ENCODE results near the gene DHCR7.

The DHCR7 gene

GRCh38 chr11:71477641-71478527, 29.7 kb upstream of the DHCR7 start:
- DNase-seq (ENCODE audit: low read depth): no peak

- no peak for DNase-seq (ENCODE audit: low read depth)
Measured at GRCh38 chr11:71476926-71477640, 28.9 kb upstream of the DHCR7 start.

- DNase-seq (ENCODE audit: low read depth): no peak
Measured at GRCh38 chr11:71476031-71476430, 27.8 kb upstream of the DHCR7 start.

GRCh38 chr11:71474771-71475483, 26.7 kb upstream of the DHCR7 start:
- DNase-seq (ENCODE audit: low read depth): no peak

- DNase-seq (ENCODE audit: low read depth): no peak
Measured at GRCh38 chr11:71474141-71474770, 26.1 kb upstream of the DHCR7 start.

- DNase-seq (ENCODE audit: low read depth): no peak
Measured at GRCh38 chr11:71473793-71474080, 25.5 kb upstream of the DHCR7 start.

- DNase-seq (ENCODE audit: low read depth): no peak
Measured at GRCh38 chr11:71472941-71473792, 25.0 kb upstream of the DHCR7 start.

- no peak for DNase-seq (ENCODE audit: low read depth)
Measured at GRCh38 chr11:71472357-71472885, 24.2 kb upstream of the DHCR7 start.

- no peak for DNase-seq (ENCODE audit: low read depth)
Measured at GRCh38 chr11:71470946-71471345, 22.8 kb upstream of the DHCR7 start.

- DNase-seq (ENCODE audit: low read depth): no peak
Measured at GRCh38 chr11:71467164-71467563, 19.0 kb upstream of the DHCR7 start.

GRCh38 chr11:71466358-71466757, 18.2 kb upstream of the DHCR7 start:
- DNase-seq (ENCODE audit: low read depth): no peak

GRCh38 chr11:71465054-71465453, 16.9 kb upstream of the DHCR7 start:
- DNase-seq (ENCODE audit: low read depth): no peak

- DNase-seq (ENCODE audit: low read depth): no peak
Measured at GRCh38 chr11:71463331-71464211, 15.4 kb upstream of the DHCR7 start.

GRCh38 chr11:71462726-71463125, 14.5 kb upstream of the DHCR7 start:
- DNase-seq (ENCODE audit: low read depth): no peak

GRCh38 chr11:71461696-71462095, 13.5 kb upstream of the DHCR7 start:
- DNase-seq (ENCODE audit: low read depth): no peak

- no peak for DNase-seq (ENCODE audit: low read depth)
Measured at GRCh38 chr11:71459767-71460320, 11.7 kb upstream of the DHCR7 start.

- no peak for DNase-seq (ENCODE audit: low read depth)
Measured at GRCh38 chr11:71459076-71459766, 11.0 kb upstream of the DHCR7 start.

GRCh38 chr11:71458146-71459070, 10.2 kb upstream of the DHCR7 start:
- DNase-seq (ENCODE audit: low read depth): no peak
